HUES48 (cell line): ENCODE measurements around the gene DCC.

Source experiments
- H3K27ac ChIP-seq: one replicate; pipeline ENCODE4 v1.7.0; 2013; ENCODE audit warnings: low read depth, low read length, inconsistent platforms
- H3K27me3 ChIP-seq: 2 replicates; pipeline ENCODE4 v1.6.1; 2013; ENCODE audit warnings: mild to moderate bottlenecking, low read length; ENCODE audit not compliant: control insufficient read depth, insufficient read depth
- H3K36me3 ChIP-seq: 2 replicates; pipeline ENCODE4 v1.6.1; 2013; ENCODE audit warnings: low read length; ENCODE audit not compliant: control insufficient read depth, insufficient read depth
- H3K4me1 ChIP-seq: 2 replicates; pipeline ENCODE4 v1.6.1; 2013; ENCODE audit warnings: mild to moderate bottlenecking, low read length; ENCODE audit not compliant: control insufficient read depth, insufficient read depth
- H3K4me3 ChIP-seq: 2 replicates; pipeline ENCODE4 v1.5.1; 2013; ENCODE audit warnings: mild to moderate bottlenecking, low read depth, low read length
- H3K9ac ChIP-seq: 2 replicates; pipeline ENCODE4 v1.6.1; 2013; ENCODE audit warnings: mild to moderate bottlenecking, low read depth, low read length, moderate library complexity
- H3K9me3 ChIP-seq: 2 replicates; pipeline ENCODE4 v1.6.1; 2013; ENCODE audit warnings: low read length; ENCODE audit not compliant: control insufficient read depth, insufficient read depth

DCC gene

GRCh38 chr18:52716973-52717372 is 377.0 kb downstream of the DCC start:
- no peak overlapping the region for H3K9ac ChIP-seq
- H3K4me3 ChIP-seq, result no peak overlapping the region
- no peaks in the 10 kb centered on the region for H3K4me1 ChIP-seq
- H3K27me3 ChIP-seq, result no peaks in the 10 kb centered on the region
- H3K36me3 ChIP-seq, result no peaks in the 10 kb centered on the region
- H3K9me3 ChIP-seq, result no peaks in the 10 kb centered on the region
- no peak overlapping the region for H3K27ac ChIP-seq

GRCh38 chr18:52722904-52723303 is 382.9 kb downstream of the DCC start:
- Histone ChIP-seq H3K4me1 (peaks cover 8% of the 10 kb centered on the region; the same call in 1 of the 2 replicates), H3K9ac (no peak overlapping the region), H3K4me3 (no peak overlapping the region), H3K9me3 (no peaks in the 10 kb centered on the region), H3K27me3 (no peaks in the 10 kb centered on the region), H3K36me3 (no peaks in the 10 kb centered on the region), H3K27ac (no peak overlapping the region)

- Histone ChIP-seq H3K27ac (no peak overlapping the region), H3K36me3 (no peaks in the 10 kb centered on the region), H3K4me1 (peaks cover 8% of the 10 kb centered on the region; the same call in 1 of the 2 replicates), H3K9me3 (no peaks in the 10 kb centered on the region), H3K27me3 (no peaks in the 10 kb centered on the region), H3K4me3 (no peak overlapping the region), H3K9ac (no peak overlapping the region)
Observed at GRCh38 chr18:52723550-52723970, 383.6 kb downstream of the DCC start.

- Histone ChIP-seq H3K9me3 (no peaks in the 10 kb centered on the region), H3K27ac (no peak overlapping the region), H3K27me3 (no peaks in the 10 kb centered on the region), H3K9ac (no peak overlapping the region), H3K4me1 (no peaks in the 10 kb centered on the region), H3K4me3 (no peak overlapping the region), H3K36me3 (no peaks in the 10 kb centered on the region)
Observed at GRCh38 chr18:52730972-52731619, 391.1 kb downstream of the DCC start.

GRCh38 chr18:52738946-52739345 is 398.9 kb downstream of the DCC start:
- Histone ChIP-seq H3K27ac (no peak overlapping the region), H3K9ac (no peak overlapping the region), H3K9me3 (no peaks in the 10 kb centered on the region), H3K4me1 (no peaks in the 10 kb centered on the region), H3K27me3 (no peaks in the 10 kb centered on the region), H3K36me3 (no peaks in the 10 kb centered on the region), H3K4me3 (no peak overlapping the region)

- Histone ChIP-seq H3K9me3 (no peaks in the 10 kb centered on the region), H3K27me3 (no peaks in the 10 kb centered on the region), H3K4me1 (no peaks in the 10 kb centered on the region), H3K27ac (no peak overlapping the region), H3K4me3 (no peak overlapping the region), H3K36me3 (no peaks in the 10 kb centered on the region), H3K9ac (no peak overlapping the region)
Observed at GRCh38 chr18:52746986-52747385, 407.0 kb downstream of the DCC start.

GRCh38 chr18:52747869-52748268 is 407.9 kb downstream of the DCC start:
- no peaks in the 10 kb centered on the region for H3K4me1 ChIP-seq
- no peak overlapping the region for H3K9ac ChIP-seq
- H3K27ac ChIP-seq, result no peak overlapping the region
- no peaks in the 10 kb centered on the region for H3K27me3 ChIP-seq
- H3K9me3 ChIP-seq, result no peaks in the 10 kb centered on the region
- H3K4me3 ChIP-seq, result no peak overlapping the region
- no peaks in the 10 kb centered on the region for H3K36me3 ChIP-seq

- Histone ChIP-seq H3K9ac (no peak overlapping the region), H3K4me3 (no peak overlapping the region), H3K9me3 (no peaks in the 10 kb centered on the region), H3K27me3 (no peaks in the 10 kb centered on the region), H3K4me1 (no peaks in the 10 kb centered on the region), H3K36me3 (no peaks in the 10 kb centered on the region), H3K27ac (no peak overlapping the region)
Observed at GRCh38 chr18:52748343-52748742, 408.3 kb downstream of the DCC start.

- Histone ChIP-seq H3K9ac (no peak overlapping the region), H3K27ac (no peak overlapping the region), H3K4me3 (no peak overlapping the region), H3K4me1 (no peaks in the 10 kb centered on the region), H3K9me3 (no peaks in the 10 kb centered on the region), H3K27me3 (no peaks in the 10 kb centered on the region), H3K36me3 (no peaks in the 10 kb centered on the region)
Observed at GRCh38 chr18:52749542-52749941, 409.5 kb downstream of the DCC start.

- H3K9ac ChIP-seq, result no peak overlapping the region
- no peaks in the 10 kb centered on the region for H3K9me3 ChIP-seq
- no peaks in the 10 kb centered on the region for H3K4me1 ChIP-seq
- no peaks in the 10 kb centered on the region for H3K36me3 ChIP-seq
- no peak overlapping the region for H3K4me3 ChIP-seq
- H3K27me3 ChIP-seq, result no peaks in the 10 kb centered on the region
- no peak overlapping the region for H3K27ac ChIP-seq
Observed at GRCh38 chr18:52750995-52751394, 411.0 kb downstream of the DCC start.

GRCh38 chr18:52764316-52764715 is 424.3 kb downstream of the DCC start:
- no peak overlapping the region for H3K4me3 ChIP-seq
- no peaks in the 10 kb centered on the region for H3K9me3 ChIP-seq
- H3K4me1 ChIP-seq, result no peaks in the 10 kb centered on the region
- H3K27me3 ChIP-seq, result no peaks in the 10 kb centered on the region; the same call in 1 of the 2 replicates
- H3K27ac ChIP-seq, result no peak overlapping the region
- H3K9ac ChIP-seq, result no peak overlapping the region
- no peaks in the 10 kb centered on the region for H3K36me3 ChIP-seq
